HCT116 (cell line): Measurements from ENCODE around the gene CLIC3. TPM values are rescaled to one million over a fixed set of nuclear protein-coding genes. Genes with fewer than 3 reads are reported as not detected.

ENCODE experiments used
- ATAC-seq: fragments of 200-7000 bp; cut with Tn5 transposase; 2 replicates; pipeline ENCODE4 v1.9.1; 2020; ENCODE audit warnings: mild to moderate bottlenecking, moderate library complexity
- BruUV-seq: library from RNA; stranded (reverse); fragments of 400-500 nt; replicated peaks from 2 replicates; lab custom pipeline; 2021; lab: Mats Ljungman, UMichigan
- CTCF ChIA-PET: fragments of 300-600 bp; sonication (Branson Sonifier 250); formaldehyde crosslinking; loops from one replicate; lab custom pipeline; 2021; ENCODE audit warnings: antibody characterized with exemption; lab: Charles Lee
- POLR2A ChIA-PET: fragments of 300-600, 350-600 bp; sonication (Branson Sonifier 250); formaldehyde crosslinking; loops from one replicate; lab custom pipeline; 2021; ENCODE audit warnings: antibody characterized with exemption; lab: Charles Lee
- RAD21 ChIA-PET, 2 experiments: fragments of 300-600 bp; sonication (Branson Sonifier 250); formaldehyde crosslinking; loops; one replicate each; lab custom pipeline; 2023; ENCODE audit warnings: low total read pairs in 2 of 2; ENCODE audit not compliant: uncharacterized antibody in 2 of 2, unreplicated experiment in 2 of 2, low non-redundant PET in 1 of 2; lab: Charles Lee
- DNase-seq: peaks from one replicate; pipeline ENCODE4 v3.0.0-alpha.2; 2010; ENCODE audit warnings: low read depth, low spot score
- H2AFZ ChIP-seq: fragments of 200-600 bp; shearing (Covaris generic), sonication (generic); 2 replicates; pipeline ENCODE4 v1.6.1; 2017; ENCODE audit warnings: low read depth, mixed run types, mixed read lengths, antibody characterized with exemption, low read length; ENCODE audit not compliant: poor library complexity, severe bottlenecking
- H3K27ac ChIP-seq: 2 replicates; pipeline ENCODE4 v1.5.1; 2012; ENCODE audit warnings: low read depth, low read length
- H3K27me3 ChIP-seq: fragments of 200-600 bp; sonication (generic); 2 replicates; pipeline ENCODE4 v1.6.1; 2016; ENCODE audit warnings: mixed run types, low read length, mixed read lengths; ENCODE audit not compliant: insufficient read depth
- H3K36me3 ChIP-seq, 2 experiments: fragments of 200-500 bp in 1 of 2; fragments of 200-600 bp in 1 of 2; sonication (Bioruptor generic) in 1 of 2; sonication (generic) in 1 of 2; 2 replicates each; pipeline versions ENCODE4 v1.5.1 to v1.6.1; 2014 to 2016; ENCODE audit warnings: low read length in 2 of 2, inconsistent platforms in 1 of 2, mixed read lengths in 1 of 2, mixed run types in 1 of 2; ENCODE audit not compliant: insufficient read depth in 2 of 2, control insufficient read depth in 1 of 2
- H3K4me1 ChIP-seq, 2 experiments: fragments of 200-600 bp in 1 of 2; sonication (generic) in 1 of 2; 2 replicates each; pipeline versions ENCODE4 v1.5.1 to v1.6.1; 2012 to 2017; ENCODE audit warnings: low read length in 2 of 2, inconsistent platforms in 1 of 2, mild to moderate bottlenecking in 1 of 2, mixed read lengths in 1 of 2, mixed run types in 1 of 2, moderate library complexity in 1 of 2; ENCODE audit not compliant: insufficient read depth in 2 of 2, control insufficient read depth in 1 of 2
- H3K4me2 ChIP-seq: fragments of 200-600 bp; sonication (generic); 2 replicates; pipeline ENCODE4 v1.6.1; 2017; ENCODE audit warnings: mixed run types, low read length, mixed read lengths
- H3K4me3 ChIP-seq, 2 experiments: fragments of 200-600 bp in 1 of 2; sonication (generic) in 1 of 2; replicated peaks in 1 of 2; 2 replicates each; pipeline ENCODE4 v1.5.1; 2011 to 2016; ENCODE audit warnings: low read length in 2 of 2, control low read depth in 1 of 2, low read depth in 1 of 2, mild to moderate bottlenecking in 1 of 2, mixed read lengths in 1 of 2, mixed run types in 1 of 2
- H3K79me2 ChIP-seq: fragments of 200-600 bp; sonication (generic); 2 replicates; pipeline ENCODE4 v1.6.1; 2017; ENCODE audit warnings: mild to moderate bottlenecking, mixed run types, low read length, moderate library complexity, mixed read lengths; ENCODE audit not compliant: insufficient read depth
- H3K9ac ChIP-seq: fragments of 200-600 bp; sonication (generic); 2 replicates; pipeline ENCODE4 v1.6.1; 2016; ENCODE audit warnings: low read length, mixed read lengths
- H3K9me2 ChIP-seq: fragments of 200-600 bp; sonication (generic), shearing (Covaris generic); 2 replicates; pipeline ENCODE4 v1.6.1; 2017; ENCODE audit warnings: mixed run types, mild to moderate bottlenecking, moderate library complexity; ENCODE audit not compliant: insufficient read depth
- H3K9me3 ChIP-seq, 2 experiments: fragments of 200-500 bp in 1 of 2; fragments of 200-600 bp in 1 of 2; sonication (Bioruptor generic) in 1 of 2; sonication (generic) in 1 of 2; 2 replicates each; pipeline ENCODE4 v1.6.1; 2014 to 2017; ENCODE audit warnings: low read length in 2 of 2, mixed read lengths in 2 of 2, inconsistent platforms in 1 of 2, low read depth in 1 of 2, mild to moderate bottlenecking in 1 of 2, mixed run types in 1 of 2, moderate library complexity in 1 of 2; ENCODE audit not compliant: control insufficient read depth in 1 of 2, insufficient read depth in 1 of 2
- H4K20me1 ChIP-seq: fragments of 200-600 bp; sonication (generic), shearing (Covaris generic); 2 replicates; pipeline ENCODE4 v1.6.1; 2017; ENCODE audit warnings: mixed run types, mild to moderate bottlenecking, moderate library complexity; ENCODE audit not compliant: insufficient read depth
- CBX3 ChIP-seq: IDR thresholded peaks from 2 replicates; pipeline ENCODE4 v1.6.1; 2012; ENCODE audit warnings: low read depth
- CEBPB ChIP-seq: IDR thresholded peaks from 2 replicates; pipeline ENCODE4 v1.6.1; 2012; ENCODE audit warnings: low read depth
- EGR1 ChIP-seq: IDR thresholded peaks from 2 replicates; pipeline ENCODE4 v1.6.1; 2012; ENCODE audit warnings: low read depth
- EZH2phosphoT487 ChIP-seq: fragments of 200-600 bp; IDR thresholded peaks from 2 replicates; pipeline ENCODE4 v1.6.1; 2018; ENCODE audit warnings: antibody characterized with exemption, borderline replicate concordance
- FOSL1 ChIP-seq: IDR thresholded peaks from 2 replicates; pipeline ENCODE4 v1.6.1; 2012; ENCODE audit warnings: low read depth
- JUND ChIP-seq: IDR thresholded peaks from 2 replicates; pipeline ENCODE4 v1.6.1; 2012
- POLR2A ChIP-seq: IDR thresholded peaks from 2 replicates; pipeline ENCODE4 v1.7.0; 2011; ENCODE audit warnings: borderline replicate concordance; ENCODE audit not compliant: insufficient read depth, insufficient read length; ENCODE audit errors: extremely low read depth
- POLR2AphosphoS5 ChIP-seq: IDR thresholded peaks from 2 replicates; pipeline ENCODE4 v1.6.1; 2011; ENCODE audit warnings: mild to moderate bottlenecking, low read depth, low read length, moderate library complexity
- RAD21 ChIP-seq: IDR thresholded peaks from 2 replicates; pipeline ENCODE4 v1.6.1; 2012; ENCODE audit warnings: low read depth, mild to moderate bottlenecking
- SIN3A ChIP-seq: IDR thresholded peaks from 2 replicates; pipeline ENCODE4 v1.6.1; 2012; ENCODE audit warnings: low read depth
- SP1 ChIP-seq: IDR thresholded peaks from 2 replicates; pipeline ENCODE4 v1.6.1; 2012; ENCODE audit warnings: low read depth
- SRF ChIP-seq: IDR thresholded peaks from 2 replicates; pipeline ENCODE4 v1.6.1; 2012; ENCODE audit warnings: low read depth
- YY1 ChIP-seq: IDR thresholded peaks from 2 replicates; pipeline ENCODE4 v1.6.1; 2011; ENCODE audit warnings: low read length, low read depth, moderate library complexity, mild to moderate bottlenecking; ENCODE audit not compliant: insufficient replicate concordance; ENCODE audit errors: extremely low read depth
- ZFX ChIP-seq: fragments of 450-650 bp; IDR thresholded peaks from 2 replicates; pipeline ENCODE4 v1.6.1; 2017
- intact Hi-C: fragments of 100-400 bp; cut with micrococcal nuclease; formaldehyde crosslinking; loops from 2 replicates; pipeline ENCODE4 v1.10.0; 2022
- total RNA-seq: library from RNA; stranded (reverse); gene quantifications from one replicate; pipeline ENCODE4 v1.2.1, GENCODE V29; 2021; ENCODE audit not compliant: unreplicated experiment
- TF ChIP-seq, protein P1 (sequence below): IDR thresholded peaks from 2 replicates; pipeline ENCODE4 v1.6.1; 2011; ENCODE audit warnings: mild to moderate bottlenecking, low read length, moderate library complexity; ENCODE audit not compliant: insufficient replicate concordance; ENCODE audit errors: extremely low read depth
- TF ChIP-seq, protein P2 (sequence below), 3 experiments: fragments of 200-600 bp in 1 of 3; sonication (generic) in 1 of 3; IDR thresholded peaks in 2 of 3; conservative IDR thresholded peaks in 1 of 3; 2 replicates each; pipeline ENCODE4 v1.5.1; 2012 to 2017; ENCODE audit warnings: low read depth in 2 of 3, low read length in 2 of 3, antibody characterized with exemption in 1 of 3, borderline replicate concordance in 1 of 3, control low read depth in 1 of 3, mild to moderate bottlenecking in 1 of 3, mixed read lengths in 1 of 3, mixed run types in 1 of 3, moderate library complexity in 1 of 3; ENCODE audit not compliant: insufficient read depth in 1 of 3
- TF ChIP-seq, protein P3 (sequence below): IDR thresholded peaks from 2 replicates; pipeline ENCODE4 v1.6.1; 2012

The CLIC3 gene
- total RNA-seq, 1 experiment from 2014 or later, result 8.4 TPM

DNA sequence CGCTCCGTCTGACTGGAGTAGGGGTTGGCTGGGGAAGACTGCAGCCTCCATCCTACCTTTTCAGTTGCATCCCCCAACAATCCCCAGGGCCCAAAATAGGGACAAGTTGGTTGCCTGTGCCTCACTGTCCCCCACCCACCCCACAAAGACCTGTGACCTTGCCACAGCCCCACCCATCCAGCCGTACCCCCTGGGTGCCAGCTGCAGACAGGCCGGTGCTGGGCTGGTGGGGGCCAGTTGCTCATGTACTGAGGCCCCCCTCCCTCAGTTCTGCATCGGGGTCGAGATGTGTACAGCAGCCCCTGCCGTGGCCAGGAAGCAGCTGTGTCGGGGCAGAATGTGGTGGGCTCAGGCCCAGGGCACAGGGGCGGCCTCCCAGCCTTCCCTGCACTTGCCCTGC lies 13.2 kb downstream of the CLIC3 start:
- CTCF ChIA-PET, result no interaction called here
- no peak for DNase-seq

More for the DNA sequence above, 13.2 kb downstream of the CLIC3 start:
- intact Hi-C loops, result no loop called here
- BruUV-seq, result no TSS peak
- no peaks in the 10 kb centered on the region for H3K9me3 ChIP-seq
- no peaks in the 10 kb centered on the region for H3K79me2 ChIP-seq
- ChIA-PET RAD21 (no interaction called here), POLR2A (no interaction called here)
- no peaks in the 10 kb centered on the region for H3K9me2 ChIP-seq
- no peak for ATAC-seq
- H3K36me3 ChIP-seq, result no peaks in the 10 kb centered on the region
- no peak overlapping the region for H3K27ac ChIP-seq
- no peak overlapping the region for H3K4me2 ChIP-seq
- H3K9ac ChIP-seq, result no peak overlapping the region
- TF ChIP-seq SIN3A (no peak), JUND (no peak), CEBPB (no peak), YY1 (no peak), POLR2A (no peak), RAD21 (no peak), ZFX (no peak), SRF (no peak), EGR1 (no peak), EZH2phosphoT487 (no peak), CBX3 (no peak), FOSL1 (no peak), POLR2AphosphoS5 (no peak), SP1 (no peak)
- TF ChIP-seq, protein P1, sequence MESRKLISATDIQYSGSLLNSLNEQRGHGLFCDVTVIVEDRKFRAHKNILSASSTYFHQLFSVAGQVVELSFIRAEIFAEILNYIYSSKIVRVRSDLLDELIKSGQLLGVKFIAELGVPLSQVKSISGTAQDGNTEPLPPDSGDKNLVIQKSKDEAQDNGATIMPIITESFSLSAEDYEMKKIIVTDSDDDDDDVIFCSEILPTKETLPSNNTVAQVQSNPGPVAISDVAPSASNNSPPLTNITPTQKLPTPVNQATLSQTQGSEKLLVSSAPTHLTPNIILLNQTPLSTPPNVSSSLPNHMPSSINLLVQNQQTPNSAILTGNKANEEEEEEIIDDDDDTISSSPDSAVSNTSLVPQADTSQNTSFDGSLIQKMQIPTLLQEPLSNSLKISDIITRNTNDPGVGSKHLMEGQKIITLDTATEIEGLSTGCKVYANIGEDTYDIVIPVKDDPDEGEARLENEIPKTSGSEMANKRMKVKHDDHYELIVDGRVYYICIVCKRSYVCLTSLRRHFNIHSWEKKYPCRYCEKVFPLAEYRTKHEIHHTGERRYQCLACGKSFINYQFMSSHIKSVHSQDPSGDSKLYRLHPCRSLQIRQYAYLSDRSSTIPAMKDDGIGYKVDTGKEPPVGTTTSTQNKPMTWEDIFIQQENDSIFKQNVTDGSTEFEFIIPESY, result no peak
- TF ChIP-seq, protein P2, sequence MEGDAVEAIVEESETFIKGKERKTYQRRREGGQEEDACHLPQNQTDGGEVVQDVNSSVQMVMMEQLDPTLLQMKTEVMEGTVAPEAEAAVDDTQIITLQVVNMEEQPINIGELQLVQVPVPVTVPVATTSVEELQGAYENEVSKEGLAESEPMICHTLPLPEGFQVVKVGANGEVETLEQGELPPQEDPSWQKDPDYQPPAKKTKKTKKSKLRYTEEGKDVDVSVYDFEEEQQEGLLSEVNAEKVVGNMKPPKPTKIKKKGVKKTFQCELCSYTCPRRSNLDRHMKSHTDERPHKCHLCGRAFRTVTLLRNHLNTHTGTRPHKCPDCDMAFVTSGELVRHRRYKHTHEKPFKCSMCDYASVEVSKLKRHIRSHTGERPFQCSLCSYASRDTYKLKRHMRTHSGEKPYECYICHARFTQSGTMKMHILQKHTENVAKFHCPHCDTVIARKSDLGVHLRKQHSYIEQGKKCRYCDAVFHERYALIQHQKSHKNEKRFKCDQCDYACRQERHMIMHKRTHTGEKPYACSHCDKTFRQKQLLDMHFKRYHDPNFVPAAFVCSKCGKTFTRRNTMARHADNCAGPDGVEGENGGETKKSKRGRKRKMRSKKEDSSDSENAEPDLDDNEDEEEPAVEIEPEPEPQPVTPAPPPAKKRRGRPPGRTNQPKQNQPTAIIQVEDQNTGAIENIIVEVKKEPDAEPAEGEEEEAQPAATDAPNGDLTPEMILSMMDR (IDR thresholded peaks at IDR 0.05 in 2 of 3, conservative IDR thresholded peaks at IDR 0.05 in 1 of 3; ENCODE audit: borderline replicate concordance in 1 of 3, insufficient read depth in 1 of 3, low read depth in 2 of 3, low read length in 2 of 3), result no peak
- TF ChIP-seq, protein P3, sequence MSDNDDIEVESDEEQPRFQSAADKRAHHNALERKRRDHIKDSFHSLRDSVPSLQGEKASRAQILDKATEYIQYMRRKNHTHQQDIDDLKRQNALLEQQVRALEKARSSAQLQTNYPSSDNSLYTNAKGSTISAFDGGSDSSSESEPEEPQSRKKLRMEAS, result no peak
- H3K27me3 ChIP-seq, result no peaks in the 10 kb centered on the region
- no peak overlapping the region for H2AFZ ChIP-seq
- H3K4me1 ChIP-seq, result peaks cover 0 to 6% of the 10 kb centered on the region in 2 experiments; a peak in 1 of 4 replicates
- no peak overlapping the region for H3K4me3 ChIP-seq
- H4K20me1 ChIP-seq, result no peaks in the 10 kb centered on the region
